CD14-positive monocyte (primary cell): ENCODE data around the gene SMYD4. TPM values are rescaled to one million over a fixed set of nuclear protein-coding genes. Genes with fewer than 3 reads are reported as not detected.
A peak's percentile ranks its signal among the peaks of the same experiment; 100 is the strongest.

Experiments used
- DNase-seq, 3 donors: peaks; one replicate each; pipeline ENCODE4 v3.0.0-alpha.2; 2011 to 2022
- H2AFZ ChIP-seq: 2 replicates; pipeline ENCODE4 v1.6.0; 2012; ENCODE audit warnings: mild to moderate bottlenecking, low read depth, low read length, inconsistent platforms; ENCODE audit not compliant: insufficient read depth, poor library complexity, severe bottlenecking
- H3K27ac ChIP-seq, 2 donors: 1 replicate in 1 of 2; 2 replicates in 1 of 2; pipeline ENCODE4 v1.5.1; 2012 to 2013; ENCODE audit warnings: low read length in 2 of 2, control low read depth in 1 of 2, inconsistent platforms in 1 of 2, low read depth in 1 of 2, mild to moderate bottlenecking in 1 of 2
- H3K27me3 ChIP-seq, 2 donors: one replicate each; pipeline versions ENCODE4 v1.6.0 to v1.6.1; 2011 to 2013; ENCODE audit warnings: low read length in 2 of 2; ENCODE audit not compliant: control insufficient read depth in 2 of 2, insufficient read depth in 2 of 2
- H3K36me3 ChIP-seq, 2 donors: replicated peaks in 1 of 2; 1 replicate in 1 of 2; 2 replicates in 1 of 2; pipeline versions ENCODE4 v1.5.1 to v1.6.1; 2012 to 2013; ENCODE audit warnings: low read length in 2 of 2, control low read depth in 1 of 2, inconsistent platforms in 1 of 2, mild to moderate bottlenecking in 1 of 2; ENCODE audit not compliant: insufficient read depth in 2 of 2, control insufficient read depth in 1 of 2
- H3K4me1 ChIP-seq, 2 donors: 1 replicate in 1 of 2; 2 replicates in 1 of 2; pipeline versions ENCODE4 v1.5.1 to v1.6.1; 2012 to 2013; ENCODE audit warnings: low read length in 2 of 2, control low read depth in 1 of 2, inconsistent platforms in 1 of 2, mild to moderate bottlenecking in 1 of 2, moderate library complexity in 1 of 2; ENCODE audit not compliant: insufficient read depth in 2 of 2, control insufficient read depth in 1 of 2
- H3K4me2 ChIP-seq: replicated peaks from 2 replicates; pipeline ENCODE3; 2012; ENCODE audit warnings: low read length, moderate library complexity, mild to moderate bottlenecking; ENCODE audit not compliant: poor library complexity, severe bottlenecking; ENCODE audit errors: extremely low read depth
- H3K4me3 ChIP-seq, 3 experiments: fragments of 200-600 bp in 1 of 3; sonication (generic) in 1 of 3; replicated peaks in 1 of 3; 1 replicate in 2 of 3; 2 replicates in 1 of 3; pipeline ENCODE4 v1.5.1; 2011 to 2013; ENCODE audit warnings: low read length in 3 of 3, mild to moderate bottlenecking in 3 of 3, control low read depth in 2 of 3, low read depth in 2 of 3, inconsistent platforms in 1 of 3, moderate library complexity in 1 of 3
- H3K79me2 ChIP-seq: 2 replicates; pipeline ENCODE4 v1.6.0; 2012; ENCODE audit warnings: mild to moderate bottlenecking, control low read depth, inconsistent platforms, low read length, moderate library complexity; ENCODE audit not compliant: insufficient read depth
- H3K9ac ChIP-seq: 2 replicates; pipeline ENCODE4 v1.6.0; 2017; ENCODE audit warnings: low read length, mild to moderate bottlenecking; ENCODE audit not compliant: insufficient read depth, poor library complexity, severe bottlenecking
- H3K9me3 ChIP-seq, 2 donors: replicated peaks in 1 of 2; 1 replicate in 1 of 2; 2 replicates in 1 of 2; pipeline versions ENCODE4 v1.5.1 to v1.6.1; 2012 to 2013; ENCODE audit warnings: low read length in 2 of 2, control low read depth in 1 of 2; ENCODE audit not compliant: control insufficient read depth in 1 of 2, insufficient read depth in 1 of 2
- H4K20me1 ChIP-seq: 2 replicates; pipeline ENCODE4 v1.6.0; 2012; ENCODE audit warnings: mild to moderate bottlenecking, low read length, control low read depth, moderate library complexity; ENCODE audit not compliant: insufficient read depth
- H3K27ac Mint-ChIP-seq, 7 donors: one replicate each; pipeline ENCODE4 v1.8.0; 2020; ENCODE audit warnings: mild to moderate bottlenecking in 7 of 7, mixed read lengths in 7 of 7, moderate library complexity in 6 of 7, inconsistent platforms in 2 of 7
- H3K27me3 Mint-ChIP-seq, 3 donors: one replicate each; pipeline ENCODE4 v1.8.0; 2021 to 2022; ENCODE audit warnings: low read depth in 3 of 3, mild to moderate bottlenecking in 3 of 3, mixed read lengths in 3 of 3, moderate library complexity in 3 of 3, inconsistent platforms in 1 of 3
- H3K36me3 Mint-ChIP-seq, 2 donors: one replicate each; pipeline ENCODE4 v1.8.0; 2020; ENCODE audit warnings: mixed read lengths in 2 of 2, inconsistent platforms in 1 of 2, mild to moderate bottlenecking in 1 of 2
- H3K4me1 Mint-ChIP-seq: one replicate; pipeline ENCODE4 v1.8.0; 2020; ENCODE audit warnings: mild to moderate bottlenecking, mixed read lengths
- H3K4me3 Mint-ChIP-seq, 2 donors: one replicate each; pipeline ENCODE4 v1.8.0; 2020; ENCODE audit warnings: mild to moderate bottlenecking in 2 of 2, mixed read lengths in 2 of 2, moderate library complexity in 1 of 2
- H3K9me3 Mint-ChIP-seq, 7 donors: one replicate each; pipeline ENCODE4 v1.8.0; 2020 to 2022; ENCODE audit warnings: mixed read lengths in 7 of 7, mild to moderate bottlenecking in 6 of 7, moderate library complexity in 6 of 7, inconsistent platforms in 2 of 7
- CTCF ChIP-seq: fragments of 200-600 bp; IDR thresholded peaks from one replicate; pipeline ENCODE4 v1.8.0; 2022; ENCODE audit warnings: antibody characterized with exemption, mild to moderate bottlenecking
- WGBS: methylation state at CpG from one replicate; pipeline ENCODE4 v1.1.5; 2013; ENCODE audit warnings: missing lambda C conversion rate; ENCODE audit not compliant: insufficient coverage; 5-methylcytosine and 5-hydroxymethylcytosine counted together
- intact Hi-C, 2 donors: fragments of 100-400 bp; cut with micrococcal nuclease; formaldehyde crosslinking; loops; one replicate each; pipeline versions ENCODE4 v1.15.0 to v1.15.1; 2023
- polyA plus RNA-seq, 3 donors: library from polyadenylated mRNA; depleted of rRNA in 1 of 3; unstranded in 2 of 3; stranded (reverse) in 1 of 3; fragments of 300-500 nt in 2 of 3; fragments of >200 nt in 1 of 3; fragmentation: Illumina TruSeq in 2 of 3; gene quantifications; 1 replicate in 2 of 3; 2 replicates in 1 of 3; pipeline ENCODE4 v1.2.3, GENCODE V29; 2012 to 2021

The SMYD4 gene
- polyA plus RNA-seq, 3 donors = 3.2 to 7.6 (median 6.1) TPM

- DNase-seq = no peak
- Histone ChIP-seq H3K4me1 (no peaks in the 10 kb centered on the region), H3K4me3 (no peak overlapping the region), H3K9ac (no peak overlapping the region), H3K27ac (no peak overlapping the region), H4K20me1 (no peaks in the 10 kb centered on the region), H3K27me3 (no peaks in the 10 kb centered on the region), H3K9me3 (no peaks in the 10 kb centered on the region), H3K79me2 (no peaks in the 10 kb centered on the region), H2AFZ (no peak overlapping the region), H3K4me2 (no peak overlapping the region), H3K36me3 (peaks cover 49 to 91% of the 10 kb centered on the region in 2 donors)
- no peak for TF ChIP-seq CTCF
- Mint-ChIP-seq H3K4me1 (no peaks in the 10 kb centered on the region), H3K9me3 (no peaks in the 10 kb centered on the region), H3K4me3 (no peak overlapping the region), H3K27me3 (no peaks in the 10 kb centered on the region), H3K36me3 (peaks cover 65 to 78% of the 10 kb centered on the region in 2 donors), H3K27ac (no peak overlapping the region)
- intact Hi-C loops = no loop called here
- 100% methylated on average over 11 of the region's 12 CpGs for WGBS
Measured at GRCh38 chr17:1872254-1872653, 42.6 kb upstream of the SMYD4 start.

GRCh38 chr17:1871756-1872155 is 42.1 kb upstream of the SMYD4 start:
- Histone ChIP-seq H3K4me1 (no peaks in the 10 kb centered on the region), H3K27ac (no peak overlapping the region)
- WGBS = 100% methylated on average over 1 of the region's 5 CpGs

More at GRCh38 chr17:1871756-1872155, 42.1 kb upstream of the SMYD4 start:
- Histone ChIP-seq H3K4me2 (no peak overlapping the region), H4K20me1 (no peaks in the 10 kb centered on the region), H2AFZ (no peak overlapping the region), H3K9me3 (no peaks in the 10 kb centered on the region), H3K36me3 (peaks cover 45 to 91% of the 10 kb centered on the region in 2 donors), H3K9ac (no peak overlapping the region), H3K27me3 (no peaks in the 10 kb centered on the region), H3K4me3 (no peak overlapping the region), H3K79me2 (no peaks in the 10 kb centered on the region)
- Mint-ChIP-seq H3K9me3 (no peaks in the 10 kb centered on the region), H3K27me3 (no peaks in the 10 kb centered on the region), H3K4me3 (no peak overlapping the region), H3K4me1 (no peaks in the 10 kb centered on the region), H3K27ac (peak overlapping the region in 1 of 7 donors; percentile 44), H3K36me3 (peaks cover 65 to 78% of the 10 kb centered on the region in 2 donors)
- no peak for TF ChIP-seq CTCF
- no peak for DNase-seq
- intact Hi-C loops = no loop called here
